ENCODE results near the gene AHCTF1. TPM values are rescaled to one million over a fixed set of nuclear protein-coding genes. Genes with fewer than 3 reads are reported as not detected.

AHCTF1 gene
- total RNA-seq, 1 donor from 2014 or later: 28.2 TPM

DNA sequence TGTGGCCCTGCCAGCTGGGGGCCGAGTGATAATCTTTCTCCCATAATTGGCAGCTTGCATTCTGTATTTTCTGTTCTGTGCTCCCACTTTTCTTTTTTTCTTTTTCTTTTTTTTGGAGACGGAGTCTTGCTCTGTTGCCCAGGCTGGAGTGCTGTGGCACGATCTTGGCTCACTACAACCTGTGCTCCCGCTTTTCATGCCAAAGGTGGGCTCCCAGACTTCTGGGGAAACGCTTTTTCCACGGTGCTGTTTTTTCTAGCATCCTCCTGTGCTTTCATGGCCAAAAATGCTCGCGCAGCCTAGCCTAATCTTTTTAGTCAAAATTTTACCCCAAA, 585 bp upstream of the AHCTF1 start:
- no peak for FAIRE-seq
- no peaks in the 10 kb centered on the region for H3K27me3 ChIP-seq (ENCODE audit: control insufficient read depth, insufficient read depth, low read length)
- H3K4me3 ChIP-seq (ENCODE audit: low read depth, low read length): peak overlapping the region; percentile 95
- TF ChIP-seq, protein P1, sequence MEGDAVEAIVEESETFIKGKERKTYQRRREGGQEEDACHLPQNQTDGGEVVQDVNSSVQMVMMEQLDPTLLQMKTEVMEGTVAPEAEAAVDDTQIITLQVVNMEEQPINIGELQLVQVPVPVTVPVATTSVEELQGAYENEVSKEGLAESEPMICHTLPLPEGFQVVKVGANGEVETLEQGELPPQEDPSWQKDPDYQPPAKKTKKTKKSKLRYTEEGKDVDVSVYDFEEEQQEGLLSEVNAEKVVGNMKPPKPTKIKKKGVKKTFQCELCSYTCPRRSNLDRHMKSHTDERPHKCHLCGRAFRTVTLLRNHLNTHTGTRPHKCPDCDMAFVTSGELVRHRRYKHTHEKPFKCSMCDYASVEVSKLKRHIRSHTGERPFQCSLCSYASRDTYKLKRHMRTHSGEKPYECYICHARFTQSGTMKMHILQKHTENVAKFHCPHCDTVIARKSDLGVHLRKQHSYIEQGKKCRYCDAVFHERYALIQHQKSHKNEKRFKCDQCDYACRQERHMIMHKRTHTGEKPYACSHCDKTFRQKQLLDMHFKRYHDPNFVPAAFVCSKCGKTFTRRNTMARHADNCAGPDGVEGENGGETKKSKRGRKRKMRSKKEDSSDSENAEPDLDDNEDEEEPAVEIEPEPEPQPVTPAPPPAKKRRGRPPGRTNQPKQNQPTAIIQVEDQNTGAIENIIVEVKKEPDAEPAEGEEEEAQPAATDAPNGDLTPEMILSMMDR (IDR thresholded peaks at IDR 0.05; ENCODE audit: insufficient read depth, low read length, severe bottlenecking): no peak
- DNase-seq (ENCODE audit: low read depth): no peak
- H3K36me3 ChIP-seq (ENCODE audit: control insufficient read depth, insufficient read depth, low read length): no peaks in the 10 kb centered on the region

DNA sequence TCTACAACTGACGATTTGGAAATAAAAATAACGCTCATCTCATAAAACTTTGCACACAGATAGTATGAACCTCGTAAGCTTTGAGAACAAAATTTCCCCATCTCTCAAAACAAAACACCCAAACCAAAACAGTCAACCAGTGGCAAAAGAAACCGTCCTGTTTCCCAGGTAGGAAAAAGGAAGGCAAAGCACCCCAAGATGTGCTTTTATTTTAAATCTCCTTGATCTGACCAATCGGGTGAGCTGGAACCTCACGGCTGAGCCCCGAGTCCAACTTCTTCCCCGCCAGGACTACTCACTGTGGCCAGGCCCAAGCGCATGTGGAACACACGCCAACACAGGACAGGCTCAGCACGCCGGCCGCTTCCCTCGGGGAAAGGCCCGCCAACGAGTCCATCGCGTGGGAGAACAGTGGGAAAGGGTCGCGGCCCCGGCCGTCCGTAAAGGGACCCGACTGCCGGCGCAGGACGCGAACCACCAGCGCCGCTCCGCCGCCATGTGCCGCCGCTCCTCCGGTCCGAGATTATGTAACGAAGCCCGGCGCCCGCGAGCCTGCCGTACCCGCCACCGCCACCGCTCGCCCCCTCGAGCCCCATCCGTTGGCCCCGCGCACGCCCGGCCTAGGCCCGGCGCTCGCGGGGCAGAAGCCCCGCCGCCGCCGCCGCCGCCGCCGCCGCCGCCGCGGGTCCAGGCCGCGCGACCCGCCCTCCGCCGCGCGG, 759 bp downstream of the AHCTF1 start:
- Histone ChIP-seq H3K4me3 (ENCODE audit: low read depth, low read length) (peak overlapping the region; percentile 95), H3K27me3 (ENCODE audit: control insufficient read depth, insufficient read depth, low read length) (no peaks in the 10 kb centered on the region), H3K36me3 (ENCODE audit: control insufficient read depth, insufficient read depth, low read length) (no peaks in the 10 kb centered on the region)
- DNase-seq (ENCODE audit: low read depth) (peak; percentile 41), FAIRE-seq (no peak)
- TF ChIP-seq, protein P1 (IDR thresholded peaks at IDR 0.05; ENCODE audit: insufficient read depth, low read length, severe bottlenecking): no peak

DNA sequence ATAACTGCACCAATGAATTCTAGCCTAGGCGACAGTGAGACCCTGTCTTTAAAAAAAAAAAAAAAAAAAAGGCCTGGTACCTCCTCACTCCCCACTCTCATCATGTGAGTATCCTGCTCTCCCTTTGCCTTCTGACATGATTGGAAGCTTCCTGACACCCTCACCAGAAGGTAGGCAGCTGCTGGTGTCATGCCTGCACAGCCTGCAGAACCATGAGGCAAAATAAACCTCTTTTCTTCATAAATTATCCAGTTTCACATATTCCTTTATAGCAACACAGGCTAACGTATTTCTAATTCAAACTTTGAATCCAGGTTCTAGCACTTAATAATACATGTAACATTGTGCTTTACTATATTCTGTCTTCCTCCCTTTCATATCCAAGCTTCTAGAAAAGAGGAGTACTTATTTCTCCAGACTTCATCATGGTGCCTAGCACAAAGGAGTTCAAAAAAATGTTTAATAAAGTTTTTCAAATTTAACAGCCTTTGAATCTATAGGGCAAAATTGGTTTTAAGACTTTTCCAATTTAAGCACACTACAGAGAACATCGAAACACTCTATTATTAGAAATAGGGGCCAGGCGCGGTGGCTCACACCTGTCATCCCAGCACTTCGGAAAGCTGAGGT, 5.6 kb downstream of the AHCTF1 start:
- FAIRE-seq (no peak), DNase-seq (ENCODE audit: low read depth) (no peak)
- TF ChIP-seq, protein P1 (IDR thresholded peaks at IDR 0.05; ENCODE audit: insufficient read depth, low read length, severe bottlenecking): no peak
- Histone ChIP-seq H3K4me3 (ENCODE audit: low read depth, low read length) (no peak overlapping the region), H3K27me3 (ENCODE audit: control insufficient read depth, insufficient read depth, low read length) (no peaks in the 10 kb centered on the region), H3K36me3 (ENCODE audit: control insufficient read depth, insufficient read depth, low read length) (peaks cover 3% of the 10 kb centered on the region)

DNA sequence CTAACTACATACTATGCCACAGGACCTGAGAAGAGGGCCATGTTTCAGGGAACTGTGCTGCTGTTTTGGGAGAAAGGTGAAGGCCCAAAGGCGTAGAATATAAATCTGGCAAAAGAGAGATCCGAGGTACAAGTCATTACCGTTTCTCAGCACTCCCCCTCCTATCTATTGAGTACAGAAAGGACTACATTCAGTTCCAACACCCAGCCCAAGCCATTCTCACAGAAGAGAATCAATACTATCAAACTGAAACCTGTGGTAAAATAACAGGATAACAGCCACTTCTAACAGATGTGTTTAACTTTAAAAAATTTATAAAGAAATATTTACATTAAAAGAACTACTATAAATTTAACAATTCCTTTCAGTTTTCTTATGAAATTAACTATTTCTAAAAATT, 7.8 kb downstream of the AHCTF1 start:
- TF ChIP-seq, protein P1 (IDR thresholded peaks at IDR 0.05; ENCODE audit: insufficient read depth, low read length, severe bottlenecking): no peak
- DNase-seq (ENCODE audit: low read depth): no peak
- Histone ChIP-seq H3K36me3 (ENCODE audit: control insufficient read depth, insufficient read depth, low read length) (peaks cover 3% of the 10 kb centered on the region), H3K27me3 (ENCODE audit: control insufficient read depth, insufficient read depth, low read length) (no peaks in the 10 kb centered on the region), H3K4me3 (ENCODE audit: low read depth, low read length) (no peak overlapping the region)
- no peak for FAIRE-seq

DNA sequence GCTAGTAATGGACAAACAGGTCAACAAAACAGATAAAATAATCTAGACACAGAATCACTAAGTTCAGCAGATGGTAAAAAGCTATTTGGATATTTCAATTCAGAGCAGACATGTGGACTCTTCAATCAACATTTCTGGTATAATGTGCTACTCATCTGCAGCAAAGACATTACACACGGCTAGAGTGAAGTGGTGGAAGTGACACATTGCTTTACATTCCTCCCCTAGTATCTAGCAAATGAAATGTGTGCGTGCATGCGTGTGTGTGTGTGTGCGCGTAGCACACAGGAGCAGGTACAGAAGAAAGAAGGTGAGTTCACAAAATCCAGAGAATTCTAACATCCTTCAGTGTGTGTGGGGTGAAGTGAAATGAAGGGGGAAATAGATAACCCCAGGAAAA, 8.3 kb downstream of the AHCTF1 start:
- no peaks in the 10 kb centered on the region for H3K27me3 ChIP-seq (ENCODE audit: control insufficient read depth, insufficient read depth, low read length)
- no peak overlapping the region for H3K4me3 ChIP-seq (ENCODE audit: low read depth, low read length)
- FAIRE-seq (no peak), DNase-seq (ENCODE audit: low read depth) (peak; percentile 11)
- H3K36me3 ChIP-seq (ENCODE audit: control insufficient read depth, insufficient read depth, low read length): peaks cover 3% of the 10 kb centered on the region
- TF ChIP-seq, protein P1 (IDR thresholded peaks at IDR 0.05; ENCODE audit: insufficient read depth, low read length, severe bottlenecking): no peak
